Posterior vena cava (tissue), 2 donors: ENCODE data around the gene GNG13. TPM values are rescaled to one million over a fixed set of nuclear protein-coding genes. Genes with fewer than 3 reads are reported as not detected.
"Not testable (repeated sequence)": the region's sequence is repeated elsewhere in the genome, so short reads cannot be mapped to it uniquely, and the experiment has no call there.

Source experiments
- DNase-seq: peaks from one replicate; pipeline ENCODE4 v3.0.0-alpha.2; 2020; ENCODE audit warnings: low spot score
- intact Hi-C, 2 donors: fragments of 100-400 bp; cut with DNase I; formaldehyde crosslinking; loops; one replicate each; pipeline versions ENCODE4 v1.14.1 to v1.14.2; 2022 to 2023
- total RNA-seq, 2 donors: library from RNA; stranded (reverse); fragmentation: NEBNext Ultra II Directional; extraction: Animal tissue kit (Norgen Biotek cat#: 25700); gene quantifications; one replicate each; pipeline ENCODE4 v1.2.1, GENCODE V29; 2021
- donor health status: DM: yes; HTN: yes; CAD: no.
- donor health status: DM: yes; HTN: yes; CAD: no.

Gene GNG13
- total RNA-seq, 2 donors from 2014 or later = not detected

DNA sequence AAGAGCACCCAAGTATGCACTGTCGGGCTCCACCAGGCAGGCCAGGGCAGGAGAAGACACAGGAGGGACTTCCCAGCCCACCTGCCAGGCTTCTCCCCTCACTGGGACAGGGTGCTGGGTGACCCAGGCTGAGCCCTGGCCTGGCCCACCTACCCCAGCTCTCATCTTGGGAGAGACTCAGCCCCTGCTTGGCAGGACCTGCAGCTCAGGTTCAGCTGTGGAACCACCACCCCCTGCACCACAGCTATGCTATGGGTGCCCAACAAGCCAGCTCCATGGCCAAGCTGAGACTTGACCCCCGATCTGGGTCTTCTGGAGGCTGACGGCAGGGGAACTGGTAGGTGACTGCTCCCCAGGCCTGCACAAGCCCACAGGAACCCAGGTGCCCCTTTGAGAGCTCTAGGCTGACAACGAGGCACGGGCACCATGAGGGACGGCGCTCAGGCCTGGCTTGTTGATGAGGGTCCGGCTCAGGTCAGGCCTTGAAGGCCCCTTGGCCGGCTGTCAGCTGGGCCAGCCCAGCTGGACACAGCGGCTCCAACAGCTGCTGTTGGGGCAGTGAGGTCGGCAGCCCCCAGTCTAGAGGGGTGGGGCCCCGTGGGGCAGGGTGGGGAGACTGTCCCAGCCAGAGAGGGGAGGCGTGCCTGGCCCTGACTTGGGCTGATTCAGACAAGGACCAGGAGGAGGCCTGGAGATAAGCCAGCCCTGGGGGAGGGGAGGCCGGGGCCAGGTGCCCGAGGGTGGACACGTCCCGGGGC, 17.0 kb downstream of the GNG13 start:
- intact Hi-C loops = no loop called here
- no peak for DNase-seq

DNA sequence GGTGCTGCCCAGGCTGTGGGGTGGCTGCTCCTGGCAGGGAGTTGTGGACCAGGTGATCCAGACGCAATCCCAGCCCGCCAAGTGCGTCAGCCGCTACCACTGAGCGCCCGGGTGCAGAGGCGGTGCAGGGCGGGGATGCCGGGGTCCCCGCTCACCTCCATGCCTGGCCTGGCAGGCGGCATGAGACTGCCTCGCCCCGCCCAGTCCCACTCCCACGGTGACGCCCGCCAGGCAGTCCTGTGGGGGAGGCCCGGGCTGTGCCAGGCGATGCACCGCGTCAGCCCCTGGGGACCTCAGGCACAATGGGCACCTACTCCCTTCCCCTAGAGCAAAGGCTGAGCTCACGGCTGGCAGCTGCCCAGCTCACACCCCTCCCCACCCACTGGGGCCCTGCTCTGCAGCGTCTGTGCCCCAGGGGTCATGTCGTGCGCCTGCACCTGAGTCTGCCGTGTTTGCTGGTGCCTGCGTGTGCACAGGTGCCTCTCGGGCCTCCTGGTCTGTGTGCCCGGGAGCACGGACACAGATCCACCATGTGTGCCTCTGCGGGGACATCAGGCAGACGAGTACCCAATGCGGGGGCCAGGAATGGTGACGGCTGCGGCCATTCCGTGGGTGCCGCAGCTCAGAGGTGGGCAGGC, 17.6 kb downstream of the GNG13 start:
- intact Hi-C loops = no loop called here
- DNase-seq = no peak

DNA sequence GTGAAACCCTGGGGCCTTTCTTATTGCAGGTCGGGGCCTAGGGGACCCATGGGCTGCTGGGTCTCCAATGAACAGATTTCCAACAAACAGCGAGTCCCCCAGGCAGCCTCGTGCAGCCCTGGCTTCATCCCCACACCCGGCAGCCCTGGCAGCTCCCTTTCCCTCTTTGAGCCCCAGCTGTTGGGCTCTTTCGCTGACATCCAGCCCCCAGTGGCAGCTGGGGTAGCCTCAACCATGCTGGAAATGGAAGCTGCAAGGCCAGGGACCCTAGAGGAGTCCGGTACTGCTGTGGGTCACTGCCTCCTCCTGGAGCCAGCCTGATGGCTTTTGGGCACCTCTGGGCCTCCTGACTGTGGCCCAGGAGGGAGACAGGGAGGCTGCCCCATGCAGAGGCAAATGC, 18.3 kb downstream of the GNG13 start:
- intact Hi-C loops = no loop called here
- DNase-seq = no peak

DNA sequence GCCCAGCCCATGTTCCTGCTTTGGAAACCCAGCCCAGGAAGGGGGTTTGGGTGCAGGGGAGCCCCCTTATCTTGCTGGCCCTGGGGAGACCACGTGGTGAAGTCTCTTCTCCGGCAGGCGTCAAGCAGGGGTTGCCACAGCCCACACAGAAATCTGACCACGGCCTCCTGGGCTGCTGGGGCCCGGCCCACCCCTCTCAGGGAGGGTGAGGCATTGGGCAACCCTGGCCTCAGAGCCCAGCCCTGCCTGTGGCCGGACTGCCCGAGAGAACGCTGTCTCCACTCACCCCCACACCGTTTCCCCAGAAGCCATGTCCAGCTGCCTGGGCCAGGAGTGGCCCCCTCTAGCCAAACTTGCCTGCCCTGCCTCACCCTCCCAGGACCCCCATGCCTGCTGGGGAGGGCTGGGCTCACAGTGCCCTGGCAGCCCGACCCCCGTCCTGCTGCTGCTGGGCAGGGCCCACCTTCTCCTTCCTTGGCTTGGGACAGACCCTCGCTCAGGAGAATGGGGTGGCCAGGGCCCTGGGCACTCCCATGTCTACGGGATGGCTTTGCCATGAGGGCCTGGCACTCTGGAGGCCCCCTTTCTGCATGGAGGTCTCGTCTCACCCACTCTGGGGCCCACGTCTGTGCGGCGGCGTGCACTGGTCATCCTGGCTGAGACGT, 19.1 kb downstream of the GNG13 start:
- intact Hi-C loops = no loop called here
- no peak for DNase-seq

DNA sequence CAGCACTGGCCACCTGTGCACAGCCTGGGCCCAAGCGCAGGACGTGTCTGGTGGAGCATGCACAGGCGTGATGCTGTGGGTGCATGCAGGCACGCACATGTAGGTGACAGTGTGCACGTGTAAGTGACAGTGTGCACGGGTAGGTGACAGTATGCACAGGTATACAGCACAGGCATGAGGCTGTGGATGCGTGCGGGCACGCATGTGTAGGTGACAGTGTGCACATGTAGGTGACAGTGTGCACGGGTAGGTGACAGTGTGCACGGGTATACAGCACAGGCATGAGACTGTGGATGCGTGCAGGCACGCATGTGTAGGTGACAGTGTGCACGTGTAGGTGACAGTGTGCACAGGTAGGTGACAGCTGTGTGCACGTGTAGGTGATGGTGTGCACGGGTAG, 20.2 kb downstream of the GNG13 start:
- intact Hi-C loops = no loop called here
- DNase-seq = no peak

DNA sequence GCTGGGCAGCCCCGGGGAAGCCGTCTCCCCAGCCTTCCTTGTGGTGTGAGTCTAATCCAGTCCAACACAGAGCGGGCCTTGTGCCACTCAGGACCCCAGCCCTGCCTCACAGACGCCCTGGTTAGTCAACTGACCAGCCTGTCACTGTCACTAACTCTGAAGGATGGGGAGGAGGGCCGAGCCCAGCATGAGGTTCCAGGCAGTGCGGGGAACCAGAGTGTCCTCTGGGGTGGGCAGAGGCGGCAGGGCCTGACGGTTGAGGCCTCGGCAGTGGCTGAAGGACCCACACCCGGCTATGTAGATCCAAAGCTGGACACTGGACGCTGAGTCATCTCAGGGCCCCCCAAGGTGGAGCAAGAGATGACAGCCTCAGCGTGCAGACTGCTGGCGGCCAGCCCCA, 21.0 kb downstream of the GNG13 start:
- intact Hi-C loops = no loop called here
- DNase-seq = no peak

DNA sequence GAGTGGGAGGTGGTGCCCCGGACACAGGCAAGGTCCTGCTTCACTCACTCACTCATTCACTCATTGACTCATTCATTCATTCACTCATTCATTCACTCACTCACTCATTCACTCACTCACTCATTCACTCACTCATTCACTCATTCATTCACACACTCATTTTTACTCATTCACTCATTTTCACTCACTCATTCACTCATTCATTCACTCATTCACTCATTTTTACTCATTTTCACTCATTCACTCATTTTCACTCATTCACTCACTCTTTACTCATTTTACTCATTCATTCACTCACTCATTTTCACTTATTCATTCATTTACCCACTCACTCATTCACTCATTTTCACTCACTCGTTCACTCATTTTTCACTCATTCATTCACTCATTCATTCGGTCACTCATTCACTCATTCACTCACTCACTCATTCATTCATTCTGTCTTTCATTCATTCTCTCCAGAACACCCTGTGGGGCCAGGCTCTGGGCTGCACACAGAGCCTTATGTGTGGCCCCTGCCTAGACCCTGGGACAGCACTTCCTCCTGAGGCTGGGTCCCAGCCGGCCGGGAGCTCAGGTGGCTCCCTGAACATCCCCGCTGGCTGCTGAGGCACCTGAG, 21.5 kb downstream of the GNG13 start:
- intact Hi-C loops = no loop called here
- no peak for DNase-seq

DNA sequence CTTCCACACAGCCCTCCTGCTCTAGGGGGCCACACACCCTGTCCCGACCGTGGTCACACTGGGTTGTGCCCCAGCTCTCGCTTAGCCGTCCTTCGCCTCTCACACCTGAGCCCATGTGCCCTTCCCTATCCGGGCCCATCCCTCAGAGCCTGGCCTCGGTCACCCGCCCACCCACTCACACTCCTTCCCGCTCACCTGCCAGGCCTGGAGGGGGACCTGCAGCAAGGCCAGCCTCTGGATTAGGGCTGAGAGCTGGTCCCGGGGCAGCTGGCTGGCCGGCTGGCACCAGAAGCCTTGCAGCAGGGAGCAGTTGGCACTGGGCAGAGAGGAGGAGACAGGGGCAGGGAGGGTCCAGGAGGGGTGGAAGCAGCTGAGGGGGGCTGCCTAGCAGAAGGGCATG, 22.1 kb downstream of the GNG13 start:
- intact Hi-C loops = no loop called here
- DNase-seq = no peak

DNA sequence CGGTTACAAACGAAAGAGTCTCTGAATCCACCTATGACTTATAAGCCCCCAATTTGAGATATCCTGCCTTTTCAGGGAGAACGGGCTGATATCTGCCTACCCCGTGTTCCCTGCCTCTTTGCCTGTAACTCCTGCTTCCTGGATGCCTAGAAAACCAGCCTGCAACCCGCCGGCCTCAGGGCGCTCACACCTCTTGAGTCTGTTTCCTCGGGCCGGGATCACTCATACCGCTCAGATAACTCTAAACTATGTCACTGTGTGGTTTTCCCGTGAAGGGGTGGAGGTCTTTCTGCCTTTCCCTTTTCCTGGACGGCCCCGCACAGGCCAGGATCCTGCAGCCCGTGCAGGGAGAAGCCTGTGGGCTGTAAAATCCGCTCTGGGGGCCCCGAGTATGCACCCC, 22.7 kb downstream of the GNG13 start:
- no peak for DNase-seq
- intact Hi-C loops = no loop called here

DNA sequence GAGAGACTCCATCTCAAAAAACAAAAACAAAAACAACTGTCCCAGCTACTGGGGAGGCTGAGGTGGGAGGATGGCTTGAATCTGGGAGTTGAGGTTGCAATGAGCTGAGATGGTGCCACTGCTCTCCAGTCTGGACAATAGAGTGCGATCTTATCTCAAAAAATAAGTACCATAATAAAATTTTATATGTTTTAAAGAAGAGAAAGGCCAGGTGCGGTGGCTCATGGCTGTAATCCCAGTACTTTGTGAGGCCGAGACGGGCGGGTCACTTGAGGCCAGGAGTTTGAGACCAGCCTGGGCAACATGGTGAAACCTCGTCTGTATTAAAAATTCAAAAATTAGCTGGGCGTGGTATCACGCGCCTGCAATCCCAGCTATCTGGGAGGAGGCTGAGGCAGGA, 23.7 kb downstream of the GNG13 start:
- no peak for DNase-seq
- intact Hi-C loops = no loop called here

DNA sequence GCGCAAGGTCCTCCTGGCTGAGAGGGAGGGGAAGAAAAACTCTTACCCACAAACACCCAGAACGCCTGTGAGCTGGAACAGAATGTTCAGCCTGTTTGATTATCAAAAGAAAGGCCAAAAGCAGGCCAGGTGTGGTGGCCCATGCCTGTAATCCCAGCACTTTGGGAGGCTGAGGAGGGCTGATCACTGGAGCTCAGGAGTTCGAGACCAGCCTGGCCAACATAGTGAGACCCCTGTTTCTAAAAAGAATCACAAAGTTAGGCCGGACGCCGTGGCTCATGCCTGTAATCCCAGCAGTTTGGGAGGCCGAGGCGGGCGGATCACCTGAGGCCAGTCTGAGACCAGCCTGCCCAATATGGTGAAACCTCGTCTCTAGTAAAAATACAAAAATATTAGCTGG, 24.2 kb downstream of the GNG13 start:
- DNase-seq, intact Hi-C loops: not testable (repeated sequence)

DNA sequence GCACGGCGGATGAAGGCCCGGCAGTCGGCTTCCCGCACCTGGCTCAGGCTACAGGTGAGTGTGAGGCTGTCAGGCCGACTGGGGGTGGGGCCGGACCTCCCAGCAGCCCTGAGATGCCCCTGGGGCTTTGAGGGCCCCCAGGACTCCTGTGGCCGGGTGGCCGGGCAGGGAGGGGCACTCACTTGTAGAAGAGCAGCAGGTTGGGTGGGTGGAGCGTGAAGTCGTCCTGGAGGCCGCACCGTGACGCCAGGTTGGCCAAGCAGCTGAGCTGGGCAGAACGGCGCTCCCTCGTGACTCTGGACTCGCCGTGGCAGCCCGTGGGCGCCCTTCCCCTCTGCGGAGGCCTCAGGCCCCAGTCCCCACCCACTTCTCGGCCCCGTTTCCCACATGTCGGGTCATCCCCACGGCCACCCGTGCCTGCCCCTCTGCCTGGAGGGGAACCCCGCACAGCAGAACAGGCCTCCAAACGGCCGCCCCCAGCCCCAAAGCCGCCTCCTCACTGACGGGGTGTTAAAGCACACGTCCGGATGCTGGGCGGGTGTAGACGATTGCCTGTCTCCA, 25.2 kb downstream of the GNG13 start:
- no peak for DNase-seq
- intact Hi-C loops = no loop called here

DNA sequence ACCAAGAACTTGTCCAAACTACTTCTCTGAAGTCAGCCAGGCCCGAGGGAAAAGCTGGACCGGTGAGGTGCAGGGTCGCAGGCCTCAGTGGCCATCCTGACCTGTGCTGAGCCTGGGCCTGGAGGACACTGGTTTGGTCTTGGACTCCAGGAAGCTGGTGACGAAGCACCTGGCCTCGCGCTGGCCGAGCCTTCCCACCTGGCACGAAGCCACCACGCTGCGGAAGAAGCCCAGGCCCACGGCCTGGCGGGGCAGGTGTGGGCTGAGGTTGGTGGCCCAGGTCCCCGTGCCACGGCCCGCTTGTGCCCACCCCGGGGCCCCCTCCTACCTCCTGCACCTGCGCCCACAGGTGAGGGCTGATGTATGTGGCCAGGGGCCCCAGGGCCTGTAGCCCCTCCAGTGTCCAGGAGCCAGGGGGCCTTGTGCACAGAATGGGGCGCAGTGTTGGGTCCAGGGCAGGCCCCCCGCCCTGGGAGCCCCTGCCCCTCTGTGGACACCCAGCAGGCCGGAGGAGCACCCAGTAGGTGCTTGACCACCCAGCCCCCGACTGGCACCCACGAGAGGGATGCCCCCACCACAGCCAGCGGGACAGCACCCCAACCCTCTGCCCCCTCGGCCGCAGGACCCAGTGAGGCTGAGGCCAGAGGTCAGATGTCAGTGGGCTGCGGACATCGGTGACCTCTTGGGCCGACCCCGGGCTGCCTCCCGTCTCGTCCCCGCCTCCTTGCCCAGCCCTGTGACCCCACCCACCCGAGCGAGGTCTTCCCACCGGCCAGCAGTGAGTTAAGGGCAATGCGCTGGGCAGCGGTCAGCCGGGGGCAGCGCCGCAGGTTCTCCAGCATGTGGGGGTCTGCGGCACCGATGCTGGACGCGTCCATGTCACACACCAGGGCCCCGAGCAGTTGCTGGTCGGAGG, 26.2 kb downstream of the GNG13 start:
- no peak for DNase-seq
- intact Hi-C loops = no loop called here

DNA sequence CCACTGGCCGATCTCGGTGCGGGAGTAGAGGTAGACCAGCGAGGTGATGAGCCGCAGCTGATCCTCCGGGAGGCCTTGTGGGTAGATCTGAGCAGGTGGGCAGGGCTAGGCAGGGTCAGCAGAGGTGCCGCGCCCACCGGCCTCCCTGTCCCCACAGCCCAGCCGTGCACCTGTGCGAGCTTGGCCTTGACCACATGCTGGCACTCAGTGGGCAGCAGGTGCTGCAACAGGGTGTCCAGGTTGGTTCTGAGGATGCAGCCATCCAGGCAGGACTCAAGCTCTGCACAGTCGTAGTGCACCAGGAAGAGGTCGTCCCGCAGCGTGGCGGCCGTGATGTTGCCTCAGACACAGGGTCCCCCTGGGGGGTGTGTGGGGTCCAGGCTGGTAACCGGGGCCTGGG, 27.6 kb downstream of the GNG13 start:
- DNase-seq = no peak
- intact Hi-C loops = no loop called here

DNA sequence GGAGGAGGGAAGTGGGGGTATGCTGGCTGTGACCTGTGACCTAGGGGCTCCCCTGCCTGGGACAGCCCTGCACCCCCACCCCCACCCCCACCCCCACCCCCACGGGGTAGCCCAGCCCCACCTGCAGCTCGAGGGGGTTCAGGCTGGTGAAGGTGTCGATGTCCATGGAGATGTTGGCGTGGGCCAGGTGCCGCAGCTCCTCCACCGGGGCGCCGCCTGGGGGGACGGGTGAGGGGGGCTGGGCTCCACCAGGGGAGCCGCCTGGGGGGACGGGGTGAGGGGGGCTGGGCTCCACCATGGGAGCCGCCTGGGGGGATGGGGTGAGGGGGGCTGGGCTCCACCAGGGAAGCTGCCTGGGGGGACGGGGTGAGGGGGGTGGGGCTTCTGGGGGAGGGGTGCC, 30.1 kb downstream of the GNG13 start:
- DNase-seq = no peak
- intact Hi-C loops = no loop called here

DNA sequence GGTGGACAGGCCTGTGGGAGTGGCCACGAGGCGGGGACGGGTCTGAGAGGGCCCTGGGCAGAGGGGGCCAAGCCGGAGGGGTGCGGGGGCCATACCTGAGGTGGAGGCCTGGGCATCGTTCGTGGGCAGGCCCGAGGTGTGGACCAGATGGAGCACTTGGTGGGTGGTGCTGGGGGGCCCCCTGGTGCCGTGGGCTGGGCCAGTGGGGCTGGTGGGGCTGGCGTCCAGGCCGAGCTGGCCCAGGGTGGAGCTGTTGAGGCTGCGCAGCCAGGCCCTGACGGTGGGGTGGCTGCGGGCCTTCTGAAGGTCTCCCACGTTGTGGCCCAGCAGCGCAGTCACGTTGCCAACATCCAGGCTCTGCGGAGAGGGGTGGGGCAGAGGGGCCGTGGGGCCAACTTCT, 30.6 kb downstream of the GNG13 start:
- DNase-seq = no peak
- intact Hi-C loops = no loop called here

DNA sequence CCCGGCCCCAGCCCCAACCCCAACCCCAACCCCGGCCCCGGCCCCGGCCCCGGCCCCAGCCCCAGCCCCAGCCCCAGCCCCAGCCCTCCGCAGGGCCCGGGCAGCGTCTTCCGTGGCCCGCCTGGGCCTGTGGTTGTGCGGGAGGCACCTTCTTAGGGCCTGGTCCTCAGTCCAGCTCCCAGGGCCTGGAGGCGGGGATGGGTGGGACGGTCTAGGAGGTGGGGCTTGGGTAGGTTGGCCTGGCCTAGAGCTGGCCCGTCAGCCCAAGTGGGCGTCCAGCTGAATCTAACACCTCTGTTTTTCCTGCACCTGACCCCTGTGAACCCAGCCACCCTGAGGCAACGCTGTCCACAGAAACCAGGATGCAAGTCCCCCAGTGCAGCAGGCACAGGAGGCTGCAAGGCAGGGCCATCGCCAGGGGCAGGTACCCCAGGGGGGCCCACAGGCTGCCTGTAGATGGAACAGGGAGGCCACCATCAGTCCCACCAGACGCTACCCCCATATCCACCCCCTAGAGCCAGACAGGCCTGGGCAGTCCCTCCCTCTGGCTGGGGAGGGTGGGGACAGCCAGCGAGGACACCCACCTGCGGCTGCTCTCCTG, 31.2 kb downstream of the GNG13 start:
- DNase-seq = no peak
- intact Hi-C loops = no loop called here

DNA sequence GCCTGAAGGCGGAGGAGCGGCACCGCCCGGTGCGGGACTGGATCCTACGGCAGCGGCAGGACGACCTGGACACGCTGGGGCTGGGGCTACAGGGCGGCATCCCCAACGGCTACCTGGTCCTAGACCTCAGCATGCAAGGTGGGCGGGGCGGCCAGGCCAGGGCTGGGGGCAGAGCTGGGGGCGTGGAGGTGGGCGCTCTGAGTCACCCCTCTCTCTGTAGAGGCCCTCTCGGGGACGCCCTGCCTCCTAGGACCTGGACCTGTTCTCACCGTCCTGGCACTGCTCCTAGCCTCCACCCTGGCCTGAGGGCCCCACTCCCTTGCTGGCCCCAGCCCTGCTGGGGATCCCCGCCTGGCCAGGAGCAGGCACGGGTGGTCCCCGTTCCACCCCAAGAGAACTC, 32.1 kb downstream of the GNG13 start:
- intact Hi-C loops = no loop called here
- no peak for DNase-seq

DNA sequence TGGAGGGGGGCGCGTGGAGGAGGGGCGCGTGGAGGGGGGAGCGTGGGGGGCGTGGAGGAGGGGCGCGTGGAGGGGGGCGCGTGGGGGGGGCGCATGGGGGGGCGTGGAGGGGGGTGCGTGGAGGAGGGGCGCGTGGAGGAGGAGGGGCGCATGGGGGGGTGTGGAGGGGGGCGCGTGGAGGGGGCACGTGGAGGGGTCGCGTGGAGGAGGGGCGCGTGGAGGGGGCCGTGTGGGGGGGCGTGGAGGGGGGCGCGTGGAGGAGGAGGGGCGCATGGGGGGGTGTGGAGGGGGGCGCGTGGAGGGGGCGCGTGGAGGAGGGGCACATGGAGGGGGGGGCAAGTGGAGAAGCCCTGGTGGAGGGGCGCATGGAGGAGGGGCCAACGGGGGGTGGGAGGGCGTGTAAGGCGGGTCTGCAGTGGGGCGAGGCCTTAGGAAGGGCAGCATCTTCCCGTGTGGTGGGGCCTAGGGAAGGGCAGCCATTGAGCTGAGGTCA, 32.7 kb downstream of the GNG13 start:
- DNase-seq = no peak
- intact Hi-C loops = no loop called here
